Bronchial epithelial cell (primary cell): ENCODE results near the gene SHISA8. TPM values are rescaled to one million over a fixed set of nuclear protein-coding genes. Genes with fewer than 3 reads are reported as not detected.

ENCODE experiments used
- DNase-seq: peaks from one replicate; pipeline ENCODE4 v3.0.0-alpha.2; 2010; ENCODE audit warnings: low read depth
- FAIRE-seq: peaks from 2 replicates; lab custom pipeline; 2011; peaks lifted over from hg19 to GRCh38; lab: Jason Lieb, UNC
- H3K27me3 ChIP-seq: 2 replicates; pipeline ENCODE4 v1.5.1; 2011; ENCODE audit warnings: low read length; ENCODE audit not compliant: control insufficient read depth, insufficient read depth
- H3K36me3 ChIP-seq: 2 replicates; pipeline ENCODE4 v1.5.1; 2011; ENCODE audit warnings: low read length; ENCODE audit not compliant: control insufficient read depth, insufficient read depth
- H3K4me3 ChIP-seq: 2 replicates; pipeline ENCODE4 v1.5.1; 2011; ENCODE audit warnings: mild to moderate bottlenecking, low read depth, low read length, control low read depth
- CTCF ChIP-seq: IDR thresholded peaks from 2 replicates; pipeline ENCODE4 v1.5.1; 2011; ENCODE audit warnings: mild to moderate bottlenecking, moderate library complexity, low read length, control low read depth, inconsistent platforms; ENCODE audit not compliant: insufficient read depth, severe bottlenecking
- total RNA-seq: library from RNA; depleted of rRNA; stranded (reverse); fragments of >200 nt; gene quantifications from 2 replicates; pipeline ENCODE4 v1.2.1, GENCODE V29; 2014

Gene SHISA8
- total RNA-seq, 1 donor from 2014 or later: not detected

- DNase-seq (peak; percentile 68), FAIRE-seq (peak; percentile 77)
- peaks cover 23% of the 10 kb centered on the region for H3K27me3 ChIP-seq
Observed at GRCh38 chr22:41917903-41918791, 3.3 kb upstream of the SHISA8 start.

GRCh38 chr22:41917375-41917902, 2.6 kb upstream of the SHISA8 start:
- TF ChIP-seq CTCF: no peak
- Histone ChIP-seq H3K27me3 (peaks cover 30% of the 10 kb centered on the region), H3K36me3 (no peaks in the 10 kb centered on the region), H3K4me3 (no peak overlapping the region)
- FAIRE-seq: no peak
- DNase-seq: no peak

More at GRCh38 chr22:41917903-41918791, 3.3 kb upstream of the SHISA8 start:
- no peaks in the 10 kb centered on the region for H3K36me3 ChIP-seq
- H3K4me3 ChIP-seq: no peak overlapping the region
- no peak for TF ChIP-seq CTCF

- FAIRE-seq: no peak
- no peak overlapping the region for H3K4me3 ChIP-seq
- no peak for DNase-seq
- TF ChIP-seq CTCF: no peak
- H3K36me3 ChIP-seq: no peaks in the 10 kb centered on the region
- peaks cover 34% of the 10 kb centered on the region for H3K27me3 ChIP-seq
Observed at GRCh38 chr22:41916745-41917358, 2.0 kb upstream of the SHISA8 start.

- no peak for TF ChIP-seq CTCF
- no peaks in the 10 kb centered on the region for H3K36me3 ChIP-seq
- DNase-seq (no peak), FAIRE-seq (no peak)
- H3K4me3 ChIP-seq: no peak overlapping the region
- H3K27me3 ChIP-seq: peaks cover 41% of the 10 kb centered on the region
Observed at GRCh38 chr22:41915786-41916493, 1.1 kb upstream of the SHISA8 start.

GRCh38 chr22:41914611-41915034, 251 bp downstream of the SHISA8 start:
- DNase-seq (no peak), FAIRE-seq (no peak)
- H3K27me3 ChIP-seq: peaks cover 45% of the 10 kb centered on the region
- TF ChIP-seq CTCF: no peak
- H3K36me3 ChIP-seq: no peaks in the 10 kb centered on the region
- no peak overlapping the region for H3K4me3 ChIP-seq
